PFSK-1 (cell line): ENCODE measurements around the gene CCDC188.

ENCODE experiments used
- FOXP2 ChIP-seq: optimal IDR thresholded peaks from 2 replicates; pipeline ENCODE3; 2011; ENCODE audit warnings: borderline replicate concordance, control low read depth, inconsistent platforms; ENCODE audit not compliant: insufficient read depth; ENCODE audit errors: extremely low read length, extremely low read depth
- TAF1 ChIP-seq: IDR thresholded peaks from 2 replicates; pipeline ENCODE4 v1.6.1; 2012; ENCODE audit warnings: low read length, control low read depth, borderline replicate concordance; ENCODE audit not compliant: insufficient read depth

DNA sequence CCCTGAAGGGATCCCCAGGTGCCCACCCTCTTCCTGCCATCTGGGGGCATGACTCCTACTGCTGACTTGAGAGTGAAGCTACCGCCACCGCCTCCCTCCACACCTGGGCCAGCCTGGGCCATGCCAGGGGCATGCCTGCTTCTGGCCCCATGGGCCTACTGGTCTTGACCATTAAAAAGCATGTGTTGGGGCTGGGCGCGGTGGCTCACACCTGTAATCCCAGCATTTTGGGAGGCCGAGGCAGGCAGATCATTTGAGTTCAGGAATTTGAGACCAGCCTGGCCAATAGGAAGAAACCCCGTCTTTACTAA is 37.7 kb upstream of the CCDC188 start:
- TF ChIP-seq FOXP2 (no peak), TAF1 (no peak)
